HG03460 (cell line): ENCODE data around the gene RAB4B.
"Not testable (repeated sequence)": the region's sequence is repeated elsewhere in the genome, so short reads cannot be mapped to it uniquely, and the experiment has no call there.

ENCODE experiments used
- ATAC-seq: cut with Tn5 transposase; IDR thresholded peaks from one replicate; pipeline ENCODE4 v1.9.1; 2021; ENCODE audit not compliant: unreplicated experiment

The RAB4B gene

DNA sequence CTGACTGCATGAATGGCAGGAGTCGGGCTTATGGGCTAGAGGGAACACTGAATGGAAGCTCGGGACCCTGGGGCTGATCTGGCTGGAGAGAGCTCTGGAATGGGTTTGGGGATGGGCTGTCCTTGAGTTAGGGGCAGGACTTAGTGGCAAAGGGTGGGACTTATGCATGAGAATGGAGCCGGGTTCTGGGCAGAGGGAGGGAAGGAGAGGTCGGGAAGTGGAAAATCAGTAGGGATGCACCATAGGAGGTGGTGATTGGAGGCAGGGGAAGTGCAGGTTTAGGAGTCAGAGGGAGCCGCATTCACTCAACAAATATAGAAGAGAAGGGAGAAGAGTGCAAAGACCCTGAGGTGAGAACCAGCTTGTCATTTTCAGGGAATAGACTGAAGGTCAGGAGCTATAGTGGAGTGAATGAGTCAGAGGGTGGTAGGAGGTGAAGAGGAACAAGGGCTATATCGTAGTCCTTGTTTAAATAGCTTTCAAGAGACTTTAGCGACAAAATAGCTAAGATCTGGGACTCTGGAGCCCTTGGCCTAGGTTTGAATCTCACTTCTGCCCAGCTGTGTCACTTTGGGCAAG, 748 bp downstream of the RAB4B start:
- ATAC-seq: no peak

DNA sequence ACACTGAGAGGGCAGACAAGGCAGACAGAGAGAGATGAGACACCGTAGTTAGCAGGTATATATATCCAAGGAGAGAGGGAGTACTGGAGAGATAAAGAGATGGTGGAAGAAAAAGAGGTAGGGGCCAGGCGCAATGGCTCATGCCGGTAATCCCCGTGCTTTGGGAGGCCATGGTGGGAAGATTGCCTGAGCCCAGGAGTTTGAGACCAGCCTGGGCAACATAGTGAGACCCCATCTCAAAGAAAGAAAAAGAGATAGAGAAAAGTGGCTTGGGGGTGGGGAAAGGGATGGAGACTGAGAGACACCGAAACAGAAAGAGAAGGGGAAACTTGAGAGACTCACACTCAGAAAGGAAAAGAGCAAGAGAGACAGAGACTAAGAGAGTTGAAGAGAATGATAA, 2.5 kb downstream of the RAB4B start:
- ATAC-seq: no peak

DNA sequence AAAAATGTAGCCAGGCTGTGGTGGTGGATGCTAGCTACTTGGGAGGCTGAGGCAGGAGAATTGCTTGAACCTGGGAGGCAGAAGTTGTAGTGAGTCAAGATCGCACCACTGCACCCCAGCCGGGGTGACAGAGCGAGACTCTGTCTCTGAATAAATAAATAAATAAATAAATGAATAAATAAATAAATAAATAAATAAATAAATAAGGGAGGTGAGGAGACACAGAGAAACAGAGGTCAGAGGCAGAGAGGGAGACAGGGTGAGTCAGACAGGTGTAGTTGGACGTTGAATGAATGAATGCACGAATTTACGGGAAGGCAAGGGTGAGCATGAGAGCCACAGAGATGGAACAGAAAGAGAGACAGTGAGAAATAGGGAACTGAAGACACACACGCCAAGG, 3.1 kb downstream of the RAB4B start:
- ATAC-seq: no peak

DNA sequence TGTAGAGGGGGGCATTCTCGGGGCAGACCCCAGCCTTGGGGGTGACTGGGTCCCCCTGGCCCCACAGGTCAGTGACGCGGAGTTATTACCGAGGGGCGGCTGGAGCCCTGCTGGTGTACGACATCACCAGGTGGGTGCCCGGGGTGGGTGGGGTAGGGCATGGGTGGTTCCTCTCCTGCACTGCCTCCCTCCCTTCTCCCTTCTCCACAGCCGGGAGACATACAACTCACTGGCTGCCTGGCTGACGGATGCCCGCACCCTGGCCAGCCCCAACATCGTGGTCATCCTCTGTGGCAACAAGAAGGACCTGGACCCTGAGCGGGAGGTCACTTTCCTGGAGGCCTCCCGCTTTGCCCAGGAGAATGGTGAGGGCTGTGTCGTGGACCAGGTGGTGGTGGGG, 5.7 kb downstream of the RAB4B start:
- ATAC-seq: no peak

DNA sequence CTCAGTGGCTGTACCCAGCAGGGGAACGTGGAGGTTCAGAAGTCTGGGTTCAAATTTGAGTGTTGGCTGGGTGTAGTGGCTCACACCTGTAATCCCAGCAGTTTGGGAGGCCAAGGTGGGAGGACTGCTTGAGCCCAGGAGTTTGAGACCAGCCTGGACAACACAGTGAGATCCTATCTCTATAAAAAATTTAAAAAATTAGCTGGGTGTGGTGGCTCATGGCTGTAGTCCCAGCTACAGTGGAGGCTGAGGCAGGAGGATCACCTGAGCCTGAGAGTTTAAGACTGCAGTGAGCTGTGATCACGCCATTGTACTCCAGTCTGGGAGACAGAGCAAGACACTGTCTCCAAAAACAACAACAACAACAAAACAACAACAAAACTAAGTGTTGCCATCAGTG, 6.1 kb downstream of the RAB4B start:
- ATAC-seq: not testable (repeated sequence)

DNA sequence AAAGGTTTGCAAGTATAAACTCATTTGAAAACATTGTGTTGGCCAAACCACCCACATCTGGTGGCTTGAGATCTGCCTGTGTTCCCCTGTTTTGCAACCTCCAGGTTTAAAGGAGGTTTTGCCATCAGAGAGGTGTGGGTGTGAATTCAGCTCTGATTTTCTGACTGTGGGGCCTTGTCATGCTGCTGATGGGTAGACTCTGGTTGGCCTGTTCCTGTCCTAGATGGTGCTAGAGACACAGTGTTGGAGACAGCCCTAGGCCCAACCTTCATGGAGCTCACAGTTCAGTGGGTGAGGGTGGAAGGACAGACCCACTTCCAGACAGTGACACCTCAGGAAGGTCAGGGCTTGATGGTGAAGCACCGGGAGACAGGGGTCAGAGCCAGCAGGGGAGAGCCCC, 7.5 kb downstream of the RAB4B start:
- no peak for ATAC-seq

DNA sequence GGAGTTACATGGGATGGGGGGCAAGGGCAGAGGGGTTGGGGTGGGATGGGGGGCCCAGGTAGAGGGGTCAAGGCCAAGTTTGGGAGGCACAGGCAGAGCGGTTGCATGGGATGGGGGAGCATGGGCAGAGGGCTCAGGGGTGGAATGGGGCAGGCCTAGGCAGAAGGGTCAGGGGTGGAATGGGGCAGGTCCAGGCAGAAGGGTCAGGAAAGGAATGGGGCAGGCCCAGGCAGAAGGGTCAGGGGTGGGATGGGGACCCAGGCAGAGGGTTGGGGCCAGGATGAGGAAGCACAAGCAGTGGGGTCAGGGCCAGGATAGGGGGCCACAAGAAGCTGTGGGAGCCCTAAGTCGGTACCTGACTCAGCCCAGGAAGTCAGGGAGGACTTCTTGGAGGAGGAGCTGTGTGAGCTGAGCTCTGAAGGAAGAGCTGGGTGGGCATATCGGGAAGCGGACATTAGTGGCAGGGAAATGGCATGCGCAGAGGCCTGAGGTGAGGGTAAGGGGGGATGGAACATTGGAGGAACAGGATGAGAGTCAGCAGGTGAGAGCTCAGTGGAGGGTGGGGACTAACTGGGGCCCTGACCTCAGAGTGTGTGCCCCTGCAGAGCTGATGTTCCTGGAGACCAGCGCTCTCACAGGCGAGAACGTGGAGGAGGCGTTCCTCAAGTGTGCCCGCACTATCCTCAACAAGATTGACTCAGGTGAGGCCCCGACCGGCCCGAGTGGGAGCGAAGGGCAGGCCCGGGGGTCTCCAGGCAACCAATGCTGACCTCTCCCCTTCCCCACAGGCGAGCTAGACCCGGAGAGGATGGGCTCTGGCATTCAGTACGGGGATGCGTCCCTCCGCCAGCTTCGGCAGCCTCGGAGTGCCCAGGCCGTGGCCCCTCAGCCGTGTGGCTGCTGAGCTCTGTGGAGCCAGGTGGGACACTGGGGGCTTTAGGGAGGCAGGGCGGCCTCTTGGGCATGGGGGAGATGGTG, 8.3 kb downstream of the RAB4B start:
- ATAC-seq: no peak

DNA sequence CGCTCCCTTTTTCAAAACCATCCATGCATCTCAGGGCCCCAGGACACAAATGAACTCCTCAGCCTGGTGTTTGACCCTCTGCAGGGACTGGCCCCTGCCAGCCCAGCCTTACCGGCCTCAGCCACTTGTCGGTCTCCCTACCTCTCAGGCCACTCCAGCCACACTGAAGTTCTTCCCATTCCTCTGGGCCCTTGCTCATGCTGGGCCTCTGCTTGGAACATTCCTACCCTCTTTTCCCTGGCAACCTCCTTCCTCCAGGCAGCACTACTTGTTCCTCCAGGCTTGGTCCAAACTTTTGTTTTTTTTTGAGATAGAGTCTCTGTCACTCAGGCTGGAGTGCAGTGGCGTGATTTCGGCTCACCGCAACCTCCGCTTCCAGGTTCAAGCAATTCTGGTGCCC, 13.3 kb downstream of the RAB4B start:
- no peak for ATAC-seq

DNA sequence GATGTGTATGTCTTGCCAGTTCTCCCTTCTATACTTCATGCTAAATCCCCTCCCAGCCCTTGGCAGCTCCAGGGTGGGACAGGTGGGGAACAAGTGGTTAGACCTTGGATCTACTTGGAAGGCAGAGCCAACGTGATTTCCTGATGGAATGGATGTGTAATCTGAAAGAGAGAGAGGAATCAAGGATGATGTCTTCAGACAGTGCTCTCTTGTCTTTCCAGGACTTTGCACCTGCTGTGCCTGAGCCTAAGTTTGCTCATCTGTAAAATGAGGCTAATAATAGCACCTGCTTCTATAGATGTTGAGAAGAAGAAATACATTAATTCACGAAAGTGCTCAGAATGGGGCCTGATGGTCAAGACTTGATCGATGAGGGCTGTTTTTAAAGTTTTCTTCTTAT, 13.9 kb downstream of the RAB4B start:
- ATAC-seq: no peak

DNA sequence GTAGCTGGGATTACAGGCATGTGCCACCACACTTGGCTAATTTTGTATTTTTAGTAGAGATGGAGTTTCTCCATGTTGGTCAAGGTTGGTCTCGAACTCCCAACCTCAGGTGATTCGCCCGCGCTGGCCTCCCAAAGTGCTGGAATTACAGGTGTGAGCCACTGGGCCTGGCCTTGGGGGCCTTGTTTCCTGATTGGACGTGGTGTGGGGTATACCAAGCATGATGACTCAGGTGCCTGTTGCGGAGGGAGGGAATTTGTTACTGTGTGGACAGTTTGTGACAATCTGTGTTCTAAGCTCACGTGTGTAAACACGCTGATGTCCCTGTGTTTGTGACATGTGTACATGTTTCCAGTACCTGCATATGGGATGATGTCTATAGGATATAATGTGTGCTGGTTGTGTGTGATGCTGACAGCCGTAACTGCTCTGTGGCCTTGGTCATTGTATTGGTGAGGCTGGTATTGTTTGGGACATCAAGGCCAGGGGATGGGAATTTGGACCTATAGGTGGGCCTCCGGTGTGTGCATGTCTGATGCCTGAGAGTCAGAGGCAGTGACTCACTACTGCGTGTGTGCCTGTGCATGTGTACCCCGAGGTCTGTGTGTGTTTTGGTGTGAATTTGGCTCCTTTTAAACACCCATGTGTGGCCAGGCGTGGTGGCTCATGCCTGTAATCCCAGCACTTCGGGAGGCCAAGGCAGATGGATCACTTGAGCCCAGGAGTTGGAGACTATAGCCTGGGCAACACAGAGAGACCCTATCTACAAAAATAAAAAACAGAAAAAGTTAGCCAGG, 19.3 kb downstream of the RAB4B start:
- ATAC-seq: no peak

DNA sequence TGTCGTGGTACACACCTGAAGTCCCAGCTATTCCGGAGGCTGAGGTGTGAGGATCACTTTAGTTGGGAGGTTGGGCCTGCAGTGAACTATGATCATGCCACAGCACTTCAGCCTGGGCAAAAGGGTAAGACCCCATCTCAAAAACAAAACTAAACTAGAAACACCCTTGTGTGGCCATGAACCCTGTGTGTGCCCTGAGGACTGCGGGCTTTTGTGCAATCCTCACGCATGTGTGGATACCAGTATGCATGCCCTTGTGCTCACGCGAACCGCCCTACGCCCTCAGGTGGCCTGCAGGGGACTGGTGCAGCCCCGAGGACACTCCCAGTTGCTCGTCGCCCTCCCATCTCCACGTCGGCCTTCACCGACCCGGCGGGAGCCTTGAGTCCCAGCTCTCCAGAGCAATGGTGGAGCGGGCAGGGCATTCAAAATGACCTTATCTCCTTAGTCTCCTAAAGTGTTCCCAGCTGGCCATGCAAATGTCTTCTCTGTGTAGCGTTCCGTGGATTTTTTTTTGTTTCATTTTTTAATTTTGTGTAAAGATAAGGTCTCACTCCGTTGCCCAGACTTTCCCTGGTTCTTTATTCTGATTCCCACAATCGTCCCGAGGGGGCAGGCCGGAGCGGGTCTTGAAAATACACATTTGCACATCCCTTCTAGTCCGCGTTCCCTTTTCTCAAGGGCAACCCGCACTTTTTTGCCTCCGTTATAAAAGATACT, 20.1 kb downstream of the RAB4B start:
- no peak for ATAC-seq

DNA sequence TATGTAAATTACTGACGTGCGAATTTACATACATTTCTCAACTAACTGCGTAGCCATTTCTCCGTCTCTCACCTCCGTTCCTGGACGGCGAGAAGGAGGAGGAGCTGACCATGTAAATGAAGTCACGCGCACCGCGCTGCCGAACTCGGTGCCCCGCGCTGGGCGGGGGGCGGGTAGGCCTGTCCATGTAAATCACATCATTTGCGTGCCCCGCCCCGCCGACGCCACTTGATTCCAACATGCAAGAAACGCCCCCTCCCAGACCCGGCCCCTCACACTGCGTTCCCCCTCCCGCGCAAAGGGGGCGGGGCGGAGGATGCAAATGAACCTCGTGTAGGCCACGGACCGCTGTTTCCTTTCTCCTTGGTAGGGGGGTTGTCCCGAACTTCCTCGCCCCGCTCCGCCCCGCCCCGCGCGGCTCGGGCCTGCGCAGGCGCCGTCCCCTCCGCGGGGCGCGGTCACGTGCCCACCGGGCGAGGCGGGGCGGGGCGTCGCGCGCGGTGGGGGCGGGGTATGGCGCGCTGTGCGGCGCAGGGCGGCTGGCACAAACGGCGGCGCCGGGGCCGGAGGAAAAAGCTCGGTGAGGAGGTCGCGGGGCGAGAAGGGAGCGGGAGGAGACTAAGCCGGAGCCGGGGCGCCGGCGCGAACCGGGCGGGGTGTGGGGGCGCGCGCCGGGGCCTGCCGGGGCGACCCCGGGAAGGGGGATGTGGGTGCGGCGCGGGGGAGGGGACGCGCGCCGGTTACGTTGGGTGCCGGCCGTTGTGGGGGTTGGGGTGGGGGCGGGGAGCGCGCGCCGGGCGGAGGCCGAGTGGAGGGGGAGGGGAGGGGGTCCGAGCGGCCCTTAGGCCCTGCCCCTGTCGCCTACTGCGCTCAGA, 20.9 kb downstream of the RAB4B start, which contains the start of gene EGLN2:
EGLN2 (plus strand) TSS at position 509 of the 875 bp plus-strand sequence. CDS start 1,382 bp downstream, outside the sequence.
- peak; percentile 69 for ATAC-seq

DNA sequence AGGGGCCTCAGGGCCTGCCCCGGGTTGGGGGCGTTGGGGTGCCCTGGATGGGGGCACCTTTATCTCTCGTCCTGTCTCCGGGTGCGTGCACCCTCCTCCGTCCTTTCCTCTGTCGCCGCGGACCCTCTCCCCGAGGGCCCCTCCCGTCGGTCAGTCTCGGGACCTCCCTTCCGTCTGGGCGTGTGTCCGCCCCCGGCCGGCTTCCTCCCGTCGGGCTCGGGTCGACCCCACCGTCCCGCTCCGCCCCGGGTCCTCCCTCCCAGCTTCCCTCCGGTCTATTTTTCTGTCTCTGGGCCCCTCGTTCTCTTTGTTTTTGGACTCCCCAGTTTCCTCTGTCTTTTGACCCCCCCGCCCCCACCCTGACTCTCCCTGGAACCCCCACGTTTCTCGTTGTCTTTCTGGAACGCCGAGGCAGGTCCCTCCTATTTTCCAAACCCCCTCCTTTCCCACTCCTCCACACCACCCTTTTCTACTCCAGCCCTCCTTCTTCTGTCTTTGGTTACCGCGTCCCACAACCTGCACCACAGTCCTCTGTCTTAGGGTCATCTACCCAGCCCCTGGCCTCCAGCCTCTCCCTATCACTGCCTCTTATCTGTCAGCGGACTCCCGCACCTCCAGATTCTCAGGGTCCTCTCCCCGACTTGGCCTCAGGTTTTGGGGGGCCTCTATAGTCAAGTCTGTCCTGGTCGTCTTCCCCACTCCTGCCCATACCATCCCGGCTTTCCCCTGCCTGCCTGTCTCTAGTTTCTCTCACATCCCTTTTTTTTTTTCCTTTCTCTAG, 21.7 kb downstream of the RAB4B start:
- ATAC-seq: no peak

DNA sequence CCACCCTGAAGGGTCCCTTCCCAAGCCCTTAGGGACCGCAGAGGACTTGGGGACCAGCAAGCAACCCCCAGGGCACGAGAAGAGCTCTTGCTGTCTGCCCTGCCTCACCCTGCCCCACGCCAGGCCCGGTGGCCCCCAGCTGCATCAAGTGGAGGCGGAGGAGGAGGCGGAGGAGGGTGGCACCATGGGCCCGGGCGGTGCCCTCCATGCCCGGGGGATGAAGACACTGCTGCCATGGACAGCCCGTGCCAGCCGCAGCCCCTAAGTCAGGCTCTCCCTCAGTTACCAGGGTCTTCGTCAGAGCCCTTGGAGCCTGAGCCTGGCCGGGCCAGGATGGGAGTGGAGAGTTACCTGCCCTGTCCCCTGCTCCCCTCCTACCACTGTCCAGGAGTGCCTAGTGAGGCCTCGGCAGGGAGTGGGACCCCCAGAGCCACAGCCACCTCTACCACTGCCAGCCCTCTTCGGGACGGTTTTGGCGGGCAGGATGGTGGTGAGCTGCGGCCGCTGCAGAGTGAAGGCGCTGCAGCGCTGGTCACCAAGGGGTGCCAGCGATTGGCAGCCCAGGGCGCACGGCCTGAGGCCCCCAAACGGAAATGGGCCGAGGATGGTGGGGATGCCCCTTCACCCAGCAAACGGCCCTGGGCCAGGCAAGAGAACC, 22.4 kb downstream of the RAB4B start:
- ATAC-seq: no peak

DNA sequence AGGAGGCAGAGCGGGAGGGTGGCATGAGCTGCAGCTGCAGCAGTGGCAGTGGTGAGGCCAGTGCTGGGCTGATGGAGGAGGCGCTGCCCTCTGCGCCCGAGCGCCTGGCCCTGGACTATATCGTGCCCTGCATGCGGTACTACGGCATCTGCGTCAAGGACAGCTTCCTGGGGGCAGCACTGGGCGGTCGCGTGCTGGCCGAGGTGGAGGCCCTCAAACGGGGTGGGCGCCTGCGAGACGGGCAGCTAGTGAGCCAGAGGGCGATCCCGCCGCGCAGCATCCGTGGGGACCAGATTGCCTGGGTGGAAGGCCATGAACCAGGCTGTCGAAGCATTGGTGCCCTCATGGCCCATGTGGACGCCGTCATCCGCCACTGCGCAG, 22.9 kb downstream of the RAB4B start:
- no peak for ATAC-seq

DNA sequence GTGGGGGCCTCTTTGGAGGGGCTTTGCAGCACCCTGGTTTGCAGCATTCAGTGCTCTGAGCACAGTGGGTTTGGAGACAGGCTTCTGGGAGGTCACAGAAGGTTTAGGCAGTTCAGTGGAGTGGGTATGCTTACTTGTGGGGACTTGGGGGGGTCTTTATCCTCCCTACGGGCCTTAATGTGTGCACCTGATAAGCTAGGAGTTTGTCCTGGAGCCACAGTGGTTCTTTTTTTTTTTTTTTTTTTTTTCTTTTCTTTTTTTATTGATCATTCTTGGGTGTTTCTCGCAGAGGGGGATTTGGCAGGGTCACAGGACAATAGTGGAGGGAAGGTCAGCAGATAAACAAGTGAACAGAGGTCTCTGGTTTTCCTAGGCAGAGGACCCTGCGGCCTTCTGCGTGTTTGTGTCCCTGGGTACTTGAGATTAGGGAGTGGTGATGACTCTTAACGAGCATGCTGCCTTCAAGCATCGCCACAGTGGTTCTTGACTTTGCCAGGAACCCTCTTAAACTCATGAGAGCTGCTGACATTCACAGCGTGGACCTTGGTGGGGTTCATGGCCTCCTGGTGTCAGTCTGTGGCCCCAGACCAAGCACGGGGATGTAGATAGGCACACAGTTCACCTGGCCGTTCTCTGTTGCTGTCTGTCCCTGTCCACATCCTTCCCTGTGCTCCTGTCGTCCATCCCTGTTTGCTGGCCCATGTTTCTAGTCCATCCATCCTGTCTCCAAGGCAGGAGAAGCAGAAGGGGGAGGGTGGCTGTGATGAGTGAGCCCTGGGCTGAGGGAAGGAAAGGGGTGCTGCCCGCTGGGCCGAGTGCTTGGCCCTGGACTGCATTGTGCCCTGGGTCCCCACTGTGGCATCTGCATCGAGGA, 23.6 kb downstream of the RAB4B start:
- ATAC-seq: no peak

DNA sequence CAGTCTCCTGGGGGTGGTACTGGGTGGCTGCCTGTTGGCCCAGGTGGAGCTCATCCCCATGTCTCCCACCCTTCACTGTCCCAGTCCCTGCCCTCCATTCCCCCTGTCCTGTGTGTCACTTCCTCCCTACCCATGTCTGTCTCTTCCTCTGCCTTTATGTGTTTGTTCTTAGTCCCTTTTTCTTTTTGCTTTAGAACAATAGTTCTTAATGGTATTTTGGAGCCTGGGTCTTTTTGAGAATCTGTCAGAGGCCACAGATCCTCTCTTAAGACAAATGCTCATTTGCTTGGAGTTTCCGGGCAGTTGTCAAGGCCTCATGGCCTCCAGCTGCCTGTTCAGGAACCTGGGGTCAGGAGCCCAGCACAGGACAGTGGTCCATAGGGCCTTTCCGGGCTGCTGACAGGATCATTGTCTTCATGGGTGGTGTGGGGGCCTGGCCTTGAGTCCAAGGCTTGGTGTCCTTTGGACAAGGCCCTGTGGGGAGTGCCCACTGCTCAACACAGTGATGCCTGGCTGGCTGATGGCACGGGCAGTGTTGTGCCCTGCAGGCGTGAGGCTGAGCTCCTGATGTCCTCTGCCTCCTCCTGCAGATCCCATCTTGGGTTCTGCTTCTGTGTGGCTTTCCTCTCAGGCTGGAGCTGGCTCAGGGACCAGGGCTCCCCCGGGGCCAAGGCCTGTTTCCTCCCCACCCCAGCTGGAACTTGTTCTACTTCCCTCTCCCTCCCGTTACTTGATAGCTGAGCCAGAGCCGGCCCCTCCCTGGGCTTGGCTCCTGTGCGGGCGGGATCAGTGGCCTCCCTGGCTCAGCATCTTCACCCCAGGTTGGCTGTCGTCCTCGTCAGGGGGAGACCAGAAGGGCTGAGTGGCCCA, 24.5 kb downstream of the RAB4B start:
- no peak for ATAC-seq
